Ovary (tissue), 9 donors: ENCODE data around the gene MCCC1. TPM values are rescaled to one million over a fixed set of nuclear protein-coding genes. Genes with fewer than 3 reads are reported as not detected.

Source experiments
- DNase-seq, 5 donors: peaks; one replicate each; pipeline ENCODE4 v3.0.0-alpha.2; 2019 to 2020
- H3K27ac ChIP-seq, 2 donors: fragments of 200-600 bp; one replicate each; pipeline versions ENCODE4 v1.5.1 to v1.8.0; 2019 to 2022
- H3K27me3 ChIP-seq: fragments of 200-600 bp; one replicate; pipeline ENCODE4 v1.8.0; 2022
- H3K36me3 ChIP-seq: fragments of 200-600 bp; sonication (generic); one replicate; pipeline ENCODE4 v1.5.1; 2019
- H3K4me1 ChIP-seq: one replicate; pipeline ENCODE4 v1.8.1; 2013; ENCODE audit warnings: mild to moderate bottlenecking, moderate library complexity; ENCODE audit not compliant: insufficient read depth
- H3K4me3 ChIP-seq: fragments of 200-600 bp; sonication (generic); one replicate; pipeline ENCODE4 v1.5.1; 2017
- H3K9me3 ChIP-seq, 2 donors: fragments of 200-600 bp in 1 of 2; sonication (generic) in 1 of 2; one replicate each; pipeline versions ENCODE4 v1.5.1 to v1.8.1; 2013 to 2019; ENCODE audit warnings: mild to moderate bottlenecking in 1 of 2, moderate library complexity in 1 of 2
- EP300 ChIP-seq: sonication (generic); formaldehyde crosslinking; IDR thresholded peaks from one replicate; pipeline ENCODE4 v1.6.1; 2017; ENCODE audit warnings: antibody characterized with exemption
- POLR2A ChIP-seq: fragments of 450-650 bp; IDR thresholded peaks from one replicate; pipeline ENCODE4 v1.6.1; 2017; ENCODE audit warnings: antibody characterized with exemption, mild to moderate bottlenecking, moderate library complexity
- WGBS, 3 donors: extraction: QIAGEN DNeasy Blood & Tissue Kit in 1 of 3; methylation state at CpG; one replicate each; pipeline versions ENCODE4 v1.1.5 to v1.1.7; 2013 to 2017; 5-methylcytosine and 5-hydroxymethylcytosine counted together
- intact Hi-C, 4 donors: fragments of 100-400 bp; cut with DNase I; formaldehyde crosslinking; loops; one replicate each; pipeline versions ENCODE4 v1.11.0 to v1.15.1; 2022 to 2023
- polyA plus RNA-seq, 2 donors: library from polyadenylated mRNA; stranded (reverse); fragments of 200-250 nt in 1 of 2; fragments of 350-450 nt in 1 of 2; fragmentation: Illumina TruSeq in 1 of 2; extraction: RNeasy Lipid Tissue Mini Kit (QIAGEN cat#74804) in 1 of 2; gene quantifications; one replicate each; pipeline ENCODE4 v1.2.3, GENCODE V29; 2013 to 2014
- total RNA-seq, 7 donors: library from RNA; depleted of rRNA in 2 of 7; stranded (reverse); fragments of >200 nt in 2 of 7; fragmentation: NEBNext Ultra II Directional in 3 of 7; extraction: Animal tissue kit (Norgen Biotek cat#: 25700) in 3 of 7; gene quantifications; one replicate each; pipeline versions ENCODE4 v1.1.0 to v1.2.4, GENCODE V29; 2016 to 2023
- TF ChIP-seq, protein P1 (sequence below), 3 donors: fragments of 450-650 bp in 2 of 3; fragments of 200-600 bp in 1 of 3; IDR thresholded peaks; one replicate each; pipeline versions ENCODE4 v1.5.1 to v1.8.0; 2016 to 2022; ENCODE audit warnings: antibody characterized with exemption in 3 of 3, mild to moderate bottlenecking in 1 of 3
- donor health status: DM: no; HTN: no; CAD: no; lungs with moderate emphysema.
- donor health status: DM: no; HTN: no; CAD: no.
- donor health status: Bipolar disorder and iron deficiency.
- donor health status: DM: yes; HTN: yes; CAD: no.
- donor health status: DM: no; HTN: no; CAD: no.
- donor health status: DM: yes; HTN: yes; CAD: no.

The MCCC1 gene
- total and polyA plus RNA-seq, 9 donors = 21.7 to 32.8 (median 28.5) TPM

DNA sequence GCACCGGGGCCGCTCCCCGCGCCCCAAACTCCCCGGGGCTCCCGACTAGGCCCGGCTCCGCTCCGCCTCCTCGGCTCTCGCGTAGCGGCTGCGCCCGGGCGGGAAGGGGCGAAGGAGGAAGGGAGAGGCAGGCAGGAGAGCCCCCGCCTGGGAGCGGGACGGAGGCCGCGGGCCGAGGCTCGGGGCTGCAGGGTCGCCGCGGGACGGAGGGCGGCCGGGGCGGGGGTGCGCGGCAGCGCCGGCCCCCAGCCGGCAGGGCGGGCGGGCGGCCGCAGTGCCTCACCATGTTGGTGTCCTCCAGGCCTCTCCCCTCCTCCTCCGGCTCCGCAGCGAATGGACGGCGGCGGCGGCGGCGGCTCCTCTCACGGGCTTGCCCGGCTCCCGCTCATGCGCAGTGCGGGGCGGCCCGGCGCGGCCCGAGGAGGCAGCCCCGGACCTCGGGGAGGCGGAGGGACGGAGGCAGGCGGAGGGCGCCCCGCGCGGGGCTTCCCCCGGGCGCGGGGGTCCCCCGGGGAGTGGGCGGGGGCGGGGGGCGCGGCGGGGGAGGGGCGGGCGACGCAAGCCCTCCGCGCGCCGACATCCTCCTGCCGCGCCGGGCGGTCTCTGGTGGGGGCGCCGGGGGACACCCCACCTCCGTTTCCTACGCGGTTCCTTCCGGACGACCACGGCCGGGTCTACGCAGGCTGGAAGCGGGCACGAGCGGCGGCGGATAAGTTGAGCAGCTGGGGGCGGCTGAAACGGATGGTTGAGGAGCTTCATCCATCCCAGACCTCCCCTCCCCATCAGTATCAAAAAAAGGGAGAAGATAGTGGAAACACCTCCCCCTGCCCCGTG is 118.9 kb downstream of the MCCC1 start, which contains the start of gene DCUN1D1:
Gene DCUN1D1 (minus strand): TSS at position 335 of the 834 bp plus-strand sequence. CDS start 49 bp downstream, at position 286.
- DNase-seq = peak; percentile 88 to 94 (median 91)
- Histone ChIP-seq H3K27me3 (no peaks in the 10 kb centered on the region), H3K4me1 (peaks cover 1% of the 10 kb centered on the region), H3K27ac (peak within 1 kb of the TSS; percentile 79 to 86), H3K9me3 (no peaks in the 10 kb centered on the region), H3K4me3 (peak within 1 kb of the TSS; percentile 90), H3K36me3 (no peaks in the 10 kb centered on the region)
- no peak for TF ChIP-seq EP300
- TF ChIP-seq POLR2A = peak; percentile 36
- 0 to 1% (median 1%) methylated on average over 47 to 101 of the region's 106 CpGs for WGBS, 3 donors
- intact Hi-C loops = no loop called here

- peaks cover 1% of the 10 kb centered on the region for H3K4me1 ChIP-seq
- TF ChIP-seq POLR2A (no peak), EP300 (no peak)
- TF ChIP-seq, protein P1, sequence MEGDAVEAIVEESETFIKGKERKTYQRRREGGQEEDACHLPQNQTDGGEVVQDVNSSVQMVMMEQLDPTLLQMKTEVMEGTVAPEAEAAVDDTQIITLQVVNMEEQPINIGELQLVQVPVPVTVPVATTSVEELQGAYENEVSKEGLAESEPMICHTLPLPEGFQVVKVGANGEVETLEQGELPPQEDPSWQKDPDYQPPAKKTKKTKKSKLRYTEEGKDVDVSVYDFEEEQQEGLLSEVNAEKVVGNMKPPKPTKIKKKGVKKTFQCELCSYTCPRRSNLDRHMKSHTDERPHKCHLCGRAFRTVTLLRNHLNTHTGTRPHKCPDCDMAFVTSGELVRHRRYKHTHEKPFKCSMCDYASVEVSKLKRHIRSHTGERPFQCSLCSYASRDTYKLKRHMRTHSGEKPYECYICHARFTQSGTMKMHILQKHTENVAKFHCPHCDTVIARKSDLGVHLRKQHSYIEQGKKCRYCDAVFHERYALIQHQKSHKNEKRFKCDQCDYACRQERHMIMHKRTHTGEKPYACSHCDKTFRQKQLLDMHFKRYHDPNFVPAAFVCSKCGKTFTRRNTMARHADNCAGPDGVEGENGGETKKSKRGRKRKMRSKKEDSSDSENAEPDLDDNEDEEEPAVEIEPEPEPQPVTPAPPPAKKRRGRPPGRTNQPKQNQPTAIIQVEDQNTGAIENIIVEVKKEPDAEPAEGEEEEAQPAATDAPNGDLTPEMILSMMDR (IDR thresholded peaks at IDR 0.05) = no peak
- intact Hi-C loops = no loop called here
- peak in 4 of 5 donors; percentile 26 to 59 (median 38) for DNase-seq
- WGBS, 3 donors = 0 to 1% (median 0%) methylated on average over 25 to 29 of the region's 29 CpGs
- H3K36me3 ChIP-seq = no peaks in the 10 kb centered on the region
- H3K27ac ChIP-seq = peak overlapping the region; percentile 79 to 86
- H3K9me3 ChIP-seq = no peaks in the 10 kb centered on the region
- peak overlapping the region; percentile 90 for H3K4me3 ChIP-seq
- no peaks in the 10 kb centered on the region for H3K27me3 ChIP-seq
Observed at GRCh38 chr3:182979674-182980191, 119.6 kb downstream of the MCCC1 start.

DNA sequence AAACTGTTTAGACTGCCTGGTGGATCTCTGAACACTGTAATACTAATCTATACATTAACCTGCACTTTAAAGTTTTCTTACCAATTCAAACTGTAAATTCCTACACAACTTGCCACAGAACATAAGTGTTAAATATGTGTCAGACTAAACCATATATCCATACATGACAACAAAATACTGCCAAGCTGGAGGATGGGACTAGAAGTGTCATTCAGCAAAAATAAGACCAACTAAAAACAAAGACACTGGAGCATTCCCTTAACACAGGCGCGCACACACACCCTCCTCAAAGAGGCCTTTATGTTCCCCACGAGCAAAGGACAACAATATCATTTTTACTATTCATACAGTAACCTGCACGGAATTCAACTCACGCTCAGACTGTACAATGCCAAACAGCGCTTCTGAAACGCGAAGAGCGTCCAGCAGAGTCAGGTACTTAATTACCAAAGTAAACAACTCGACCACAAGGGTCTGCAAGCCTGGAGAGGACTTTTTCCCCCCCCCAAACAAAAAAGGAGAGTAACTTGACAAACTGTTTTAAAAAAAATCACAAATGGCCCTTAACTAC is 120.1 kb downstream of the MCCC1 start:
- DNase-seq = no peak
- Histone ChIP-seq H3K4me1 (peaks cover 1% of the 10 kb centered on the region), H3K36me3 (no peaks in the 10 kb centered on the region), H3K4me3 (peak overlapping the region; percentile 90), H3K27me3 (no peaks in the 10 kb centered on the region), H3K9me3 (no peaks in the 10 kb centered on the region), H3K27ac (no peak overlapping the region)
- 3 to 5% (median 4%) methylated on average over 10 of the region's 10 CpGs for WGBS, 3 donors
- no peak for TF ChIP-seq POLR2A
- intact Hi-C loops = no loop called here

GRCh38 chr3:182978387-182978786 is 120.9 kb downstream of the MCCC1 start:
- WGBS, 3 donors = 76 to 79% (median 77%) methylated on average over 5 of the region's 5 CpGs
- Histone ChIP-seq H3K9me3 (no peaks in the 10 kb centered on the region), H3K4me1 (peaks cover 1% of the 10 kb centered on the region), H3K36me3 (no peaks in the 10 kb centered on the region), H3K4me3 (no peak overlapping the region), H3K27me3 (no peaks in the 10 kb centered on the region), H3K27ac (no peak overlapping the region)
- TF ChIP-seq, protein P1 (IDR thresholded peaks at IDR 0.05) = no peak
- TF ChIP-seq EP300 (no peak), POLR2A (no peak)
- intact Hi-C loops = no loop called here
- no peak for DNase-seq

- H3K27ac ChIP-seq = no peak overlapping the region
- intact Hi-C loops = no loop called here
- TF ChIP-seq POLR2A (no peak), EP300 (no peak)
- TF ChIP-seq, protein P1 (IDR thresholded peaks at IDR 0.05) = no peak
- H3K36me3 ChIP-seq = no peaks in the 10 kb centered on the region
- WGBS, 3 donors = 92 to 96% (median 94%) methylated on average over 5 of the region's 5 CpGs
- no peaks in the 10 kb centered on the region for H3K4me1 ChIP-seq
- no peak for DNase-seq
- H3K27me3 ChIP-seq = no peaks in the 10 kb centered on the region
- no peaks in the 10 kb centered on the region for H3K9me3 ChIP-seq
- H3K4me3 ChIP-seq = no peak overlapping the region
Observed at GRCh38 chr3:182973047-182973446, 126.2 kb downstream of the MCCC1 start.
